ENCODE measurements around the gene PKHD1. TPM values are rescaled to one million over a fixed set of nuclear protein-coding genes. Genes with fewer than 3 reads are reported as not detected.

Gene PKHD1
- total RNA-seq, 2 donors from 2014 or later: 0.20 TPM

- Mint-ChIP-seq H3K9me3 (no peaks in the 10 kb centered on the region), H3K27me3 (ENCODE audit: insufficient read depth) (no peaks in the 10 kb centered on the region), H3K4me3 (no peak overlapping the region), H3K4me1 (peaks cover 2% of the 10 kb centered on the region), H3K36me3 (ENCODE audit: low read depth) (no peaks in the 10 kb centered on the region), H3K27ac (no peak overlapping the region)
- 19% methylated on average over 1 of the region's 1 CpG; no CpG with 5 or more reads in 1 of the 2 experiments for WGBS, 2 experiments (ENCODE audit: insufficient coverage in 1 of 2, insufficient read length in 1 of 2)
- H3K27ac ChIP-seq (ENCODE audit: low read depth, low read length): no peak overlapping the region
- no peak overlapping the region for H3K4me3 ChIP-seq (ENCODE audit: low read length)
- no peak for DNase-seq
- no peaks in the 10 kb centered on the region for H3K27me3 ChIP-seq (ENCODE audit: control insufficient read depth, insufficient read depth, low read length, poor library complexity, severe bottlenecking)
- no peaks in the 10 kb centered on the region for H3K9me3 ChIP-seq (ENCODE audit: control insufficient read depth, low read length)
- H3K36me3 ChIP-seq (ENCODE audit: control insufficient read depth, insufficient read depth, low read length): no peaks in the 10 kb centered on the region
- TF ChIP-seq CTCF (conservative IDR thresholded peaks at IDR 0.05): no peak
- H3K4me1 ChIP-seq (ENCODE audit: control insufficient read depth, insufficient read depth, low read length): no peaks in the 10 kb centered on the region
- no peak overlapping the region for H3K9ac ChIP-seq (ENCODE audit: extremely low read depth, low read length, poor library complexity, severe bottlenecking)
These were observed 41.0 kb downstream of the PKHD1 start for GRCh38 chr6:52046456-52046855.

GRCh38 chr6:52045481-52045880 is 41.9 kb downstream of the PKHD1 start:
- no peaks in the 10 kb centered on the region for H3K36me3 Mint-ChIP-seq (ENCODE audit: low read depth)
- no peaks in the 10 kb centered on the region for H3K27me3 ChIP-seq (ENCODE audit: control insufficient read depth, insufficient read depth, low read length, poor library complexity, severe bottlenecking)
- no peak overlapping the region for H3K4me3 ChIP-seq (ENCODE audit: low read length)
- no peaks in the 10 kb centered on the region for H3K9me3 Mint-ChIP-seq
- no peak for TF ChIP-seq CTCF (conservative IDR thresholded peaks at IDR 0.05)
- no peak overlapping the region for H3K27ac Mint-ChIP-seq
- no peak overlapping the region for H3K4me3 Mint-ChIP-seq
- H3K27ac ChIP-seq (ENCODE audit: low read depth, low read length): no peak overlapping the region
- H3K4me1 ChIP-seq (ENCODE audit: control insufficient read depth, insufficient read depth, low read length): no peaks in the 10 kb centered on the region
- no peaks in the 10 kb centered on the region for H3K9me3 ChIP-seq (ENCODE audit: control insufficient read depth, low read length)
- no peaks in the 10 kb centered on the region for H3K36me3 ChIP-seq (ENCODE audit: control insufficient read depth, insufficient read depth, low read length)
- H3K4me1 Mint-ChIP-seq: peaks cover 2% of the 10 kb centered on the region
- no peak overlapping the region for H3K9ac ChIP-seq (ENCODE audit: extremely low read depth, low read length, poor library complexity, severe bottlenecking)
- no peak for DNase-seq
- H3K27me3 Mint-ChIP-seq (ENCODE audit: insufficient read depth): no peaks in the 10 kb centered on the region
- WGBS, 2 experiments (ENCODE audit: insufficient coverage in 1 of 2, insufficient read length in 1 of 2): 88 to 100% methylated on average over 1 of the region's 1 CpG

- H3K27me3 Mint-ChIP-seq (ENCODE audit: insufficient read depth): no peaks in the 10 kb centered on the region
- Histone ChIP-seq H3K36me3 (ENCODE audit: control insufficient read depth, insufficient read depth, low read length) (no peaks in the 10 kb centered on the region), H3K4me3 (ENCODE audit: low read length) (no peak overlapping the region), H3K27me3 (ENCODE audit: control insufficient read depth, insufficient read depth, low read length, poor library complexity, severe bottlenecking) (no peaks in the 10 kb centered on the region), H3K27ac (ENCODE audit: low read depth, low read length) (no peak overlapping the region), H3K4me1 (ENCODE audit: control insufficient read depth, insufficient read depth, low read length) (no peaks in the 10 kb centered on the region), H3K9ac (ENCODE audit: extremely low read depth, low read length, poor library complexity, severe bottlenecking) (no peak overlapping the region), H3K9me3 (ENCODE audit: control insufficient read depth, low read length) (no peaks in the 10 kb centered on the region)
- H3K4me3 Mint-ChIP-seq: no peak overlapping the region
- TF ChIP-seq CTCF (conservative IDR thresholded peaks at IDR 0.05): no peak
- no peak for DNase-seq
- peaks cover 2% of the 10 kb centered on the region for H3K4me1 Mint-ChIP-seq
- no peak overlapping the region for H3K27ac Mint-ChIP-seq
- no peaks in the 10 kb centered on the region for H3K36me3 Mint-ChIP-seq (ENCODE audit: low read depth)
- WGBS, 2 experiments (ENCODE audit: insufficient coverage in 1 of 2, insufficient read length in 1 of 2): 93 to 96% methylated on average over 3 to 5 of the region's 5 CpGs
- no peaks in the 10 kb centered on the region for H3K9me3 Mint-ChIP-seq
These were observed 42.4 kb downstream of the PKHD1 start for GRCh38 chr6:52045033-52045432.
